ENCODE data around the gene LCOR. TPM values are rescaled to one million over a fixed set of nuclear protein-coding genes. Genes with fewer than 3 reads are reported as not detected.

The LCOR gene
- total and polyA plus RNA-seq, 2 of the 13 experiments (the other 11 are each of a cell fraction or from before 2014, with no cell fraction given), result 12.4 to 23.7 TPM

GRCh38 chr10:96998329-96998888 lies 166.3 kb downstream of the LCOR start (continued):
- TF ChIP-seq ZMAT5 (CRISPR knock-in tag; IDR thresholded peaks at IDR 0.05; ENCODE audit: borderline replicate concordance, low read depth) (no peak), ZFP36L2 (CRISPR knock-in tag; IDR thresholded peaks at IDR 0.05) (no peak), FOXP1 (IDR thresholded peaks at IDR 0.05) (no peak), FOXP1 (CRISPR knock-in tag; IDR thresholded peaks at IDR 0.05) (no peak), ELF1 (CRISPR knock-in tag; IDR thresholded peaks at IDR 0.05) (peak; percentile 73), ZNF784 (CRISPR knock-in tag; IDR thresholded peaks at IDR 0.05; ENCODE audit: borderline replicate concordance) (0 out of 2 replicates have a peak, but pooled peaks have one; percentile 22), EED (CRISPR knock-in tag; IDR thresholded peaks at IDR 0.05) (no peak), ZNF484 (CRISPR knock-in tag; IDR thresholded peaks at IDR 0.05; ENCODE audit: borderline replicate concordance, low read depth) (no peak), ATRX (CRISPR knock-in tag; IDR thresholded peaks at IDR 0.05; ENCODE audit: borderline replicate concordance) (no peak), ZNF777 (CRISPR knock-in tag; IDR thresholded peaks at IDR 0.05) (no peak), SATB2 (CRISPR knock-in tag; IDR thresholded peaks at IDR 0.05) (no peak), ZEB1 (IDR thresholded peaks at IDR 0.05; ENCODE audit: insufficient replicate concordance, low read depth) (peak; percentile 83), SETDB1 (CRISPR knock-in tag; IDR thresholded peaks at IDR 0.05; ENCODE audit: borderline replicate concordance) (no peak), ZNF33A (CRISPR knock-in tag; IDR thresholded peaks at IDR 0.05; ENCODE audit: borderline replicate concordance) (no peak), KLF11 (CRISPR knock-in tag; IDR thresholded peaks at IDR 0.05) (no peak), FOSL2 (CRISPR knock-in tag; IDR thresholded peaks at IDR 0.05) (peak; percentile 56), DRAP1 (CRISPR knock-in tag; IDR thresholded peaks at IDR 0.05) (0 out of 2 replicates have a peak, but pooled peaks have one; percentile 15), GATAD2A (CRISPR knock-in tag; IDR thresholded peaks at IDR 0.05) (no peak; the same call in 1 of the 2 replicates), ZNF775 (CRISPR knock-in tag; IDR thresholded peaks at IDR 0.05; ENCODE audit: borderline replicate concordance) (no peak), ZNF431 (CRISPR knock-in tag; IDR thresholded peaks at IDR 0.05; ENCODE audit: borderline replicate concordance, low read depth) (no peak), ISL2 (CRISPR knock-in tag; IDR thresholded peaks at IDR 0.05) (no peak), TAF15 (IDR thresholded peaks at IDR 0.05; ENCODE audit: low read depth, low read length, poor library complexity, severe bottlenecking) (no peak), SAP130 (CRISPR knock-in tag; IDR thresholded peaks at IDR 0.05; ENCODE audit: low read depth) (peak; percentile 50), ZNF136 (CRISPR knock-in tag; IDR thresholded peaks at IDR 0.05; ENCODE audit: low read depth) (no peak), POLR2A (IDR thresholded peaks at IDR 0.05; ENCODE audit: insufficient read depth in 1 of 2, low read depth in 2 of 2, low read length in 2 of 2) (no peak), ZNF704 (CRISPR knock-in tag; IDR thresholded peaks at IDR 0.05; ENCODE audit: borderline replicate concordance) (no peak)
